Stimulated activated CD8-positive, alpha-beta memory T cell treated with anti-CD3 and anti-CD28 coated beads, Interleukin-15, amount 100 ng/mL, for 1 hour (primary cell): Measurements from ENCODE around the gene RABGEF1.
"Not testable (repeated sequence)": the region's sequence is repeated elsewhere in the genome, so short reads cannot be mapped to it uniquely, and the experiment has no call there.

ENCODE experiments used
- DNase-seq: peaks from one replicate; pipeline ENCODE4 v3.0.0-alpha.2; 2020; ENCODE audit warnings: low read depth

RABGEF1 gene

GRCh38 chr7:66740302-66740979, at the start of gene RABGEF1:
RABGEF1 (plus strand) TSS chr7:66740733; CDS start chr7:66771900, 31,167 bp downstream.
- DNase-seq, result peak; percentile 92

- DNase-seq, result no peak
These were observed 47.2 kb upstream of the RABGEF1 start for GRCh38 chr7:66693331-66693730.

GRCh38 chr7:66694286-66694685, 46.2 kb upstream of the RABGEF1 start:
- DNase-seq, result no peak

- DNase-seq, result not testable (repeated sequence)
These were observed 45.1 kb upstream of the RABGEF1 start for GRCh38 chr7:66695417-66695816.

- not testable (repeated sequence) for DNase-seq
These were observed 44.4 kb upstream of the RABGEF1 start for GRCh38 chr7:66696134-66696533.

GRCh38 chr7:66696774-66697191, 43.8 kb upstream of the RABGEF1 start:
- DNase-seq, result no peak

- DNase-seq, result no peak
These were observed 42.8 kb upstream of the RABGEF1 start for GRCh38 chr7:66697449-66698438.

GRCh38 chr7:66698652-66699205, 41.8 kb upstream of the RABGEF1 start:
- no peak for DNase-seq

GRCh38 chr7:66699998-66700397, 40.5 kb upstream of the RABGEF1 start:
- DNase-seq, result no peak

- no peak for DNase-seq
These were observed 39.9 kb upstream of the RABGEF1 start for GRCh38 chr7:66700633-66701131.

- DNase-seq, result no peak
These were observed 32.7 kb upstream of the RABGEF1 start for GRCh38 chr7:66707825-66708224.

- not testable (repeated sequence) for DNase-seq
These were observed 29.8 kb upstream of the RABGEF1 start for GRCh38 chr7:66710752-66711151.

- DNase-seq, result no peak
These were observed 26.8 kb upstream of the RABGEF1 start for GRCh38 chr7:66713687-66714086.

- not testable (repeated sequence) for DNase-seq
These were observed 23.9 kb upstream of the RABGEF1 start for GRCh38 chr7:66716634-66717033.

GRCh38 chr7:66720561-66720960, 20.0 kb upstream of the RABGEF1 start:
- no peak for DNase-seq

- no peak for DNase-seq
These were observed 14.7 kb upstream of the RABGEF1 start for GRCh38 chr7:66725843-66726242.

GRCh38 chr7:66727058-66727457, 13.5 kb upstream of the RABGEF1 start:
- no peak for DNase-seq

- no peak for DNase-seq
These were observed 12.0 kb upstream of the RABGEF1 start for GRCh38 chr7:66728571-66728970.

- DNase-seq, result no peak
These were observed 11.3 kb upstream of the RABGEF1 start for GRCh38 chr7:66729274-66729673.

- no peak for DNase-seq
These were observed 8.5 kb upstream of the RABGEF1 start for GRCh38 chr7:66731986-66732385.

- DNase-seq, result no peak
These were observed 8.1 kb upstream of the RABGEF1 start for GRCh38 chr7:66732439-66732838.

- no peak for DNase-seq
These were observed 6.5 kb upstream of the RABGEF1 start for GRCh38 chr7:66734006-66734405.
